ENCODE measurements around the gene ALPK3.

GRCh38 chr15:84872009-84872910 is 55.1 kb downstream of the ALPK3 start:
- no peak for TF ChIP-seq EZH2phosphoT487 (IDR thresholded peaks at IDR 0.05; ENCODE audit: unreplicated experiment)
- no peak for TF ChIP-seq CTCF (conservative IDR thresholded peaks at IDR 0.05; ENCODE audit: low read depth in 2 of 2)
- TF ChIP-seq EZH2 (IDR thresholded peaks at IDR 0.05; ENCODE audit: low read depth, unreplicated experiment), result no peak
- TF ChIP-seq POLR2AphosphoS5 (IDR thresholded peaks at IDR 0.05; ENCODE audit: low read depth), result no peak
- TF ChIP-seq REST (IDR thresholded peaks at IDR 0.05; ENCODE audit: unreplicated experiment), result no peak
- TF ChIP-seq STAT1 (IDR thresholded peaks at IDR 0.05; ENCODE audit: unreplicated experiment), result no peak
- TF ChIP-seq CREB1 (CRISPR knock-in tag; IDR thresholded peaks at IDR 0.05; ENCODE audit: low read depth), result no peak
- TF ChIP-seq JUNB (IDR thresholded peaks at IDR 0.05; ENCODE audit: unreplicated experiment), result no peak
- TF ChIP-seq ETS1 (IDR thresholded peaks at IDR 0.05), result no peak
- no peak for TF ChIP-seq ZNF114 (CRISPR knock-in tag; IDR thresholded peaks at IDR 0.05)
- TF ChIP-seq ZNF331 (CRISPR knock-in tag; IDR thresholded peaks at IDR 0.05; ENCODE audit: low read depth), result no peak

Data from GM23338 (cell line).